TTC549 (cell line): Measurements from ENCODE around the gene ZNF697.
"Not testable (repeated sequence)": the region's sequence is repeated elsewhere in the genome, so short reads cannot be mapped to it uniquely, and the experiment has no call there.

ENCODE experiments used
- FAIRE-seq: peaks from 2 replicates; lab custom pipeline; 2012; peaks lifted over from hg19 to GRCh38; lab: Jason Lieb, UNC

Gene ZNF697

GRCh38 chr1:119602169-119602568 lies 45.9 kb downstream of the ZNF697 start:
- FAIRE-seq = no peak

- no peak for FAIRE-seq
Observed at GRCh38 chr1:119600976-119601375, 47.1 kb downstream of the ZNF697 start.

DNA sequence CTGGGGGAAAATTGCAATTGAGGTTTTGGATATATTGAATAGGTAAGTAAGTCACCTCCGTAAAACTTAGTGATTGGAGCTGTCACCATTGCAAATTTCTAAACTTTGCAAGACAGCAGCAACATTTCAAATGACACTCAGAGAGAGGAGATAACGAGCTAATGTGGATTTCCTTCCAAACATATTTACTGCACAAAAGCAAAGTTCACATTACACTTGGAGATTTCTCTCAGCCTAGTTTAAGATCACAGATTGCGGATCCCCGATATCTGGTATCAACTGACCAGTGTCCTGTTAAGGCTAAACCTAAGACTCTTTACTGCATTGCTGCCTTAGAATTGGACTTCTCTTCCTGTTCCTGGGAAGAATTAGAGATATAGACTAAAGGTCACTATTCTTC lies 47.5 kb downstream of the ZNF697 start:
- FAIRE-seq = no peak

DNA sequence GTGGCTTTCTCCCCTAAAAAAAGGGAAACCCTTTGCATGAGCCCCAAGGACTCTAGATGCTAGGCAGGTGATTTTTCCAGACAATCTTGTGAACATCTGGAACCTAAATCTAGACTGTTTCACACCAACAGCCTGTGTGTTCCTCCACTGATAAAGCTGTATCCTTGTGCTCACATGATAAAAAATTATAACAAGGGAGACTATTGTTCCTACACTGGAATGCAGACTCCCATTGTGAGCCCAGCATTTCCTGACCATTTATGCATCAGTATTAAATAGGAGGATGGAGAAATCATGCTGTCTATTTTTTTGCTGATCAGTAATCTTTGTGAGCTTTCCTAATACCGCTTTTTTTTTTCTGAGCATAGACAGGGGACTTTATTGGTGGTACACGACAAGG lies 52.5 kb downstream of the ZNF697 start:
- FAIRE-seq = no peak

DNA sequence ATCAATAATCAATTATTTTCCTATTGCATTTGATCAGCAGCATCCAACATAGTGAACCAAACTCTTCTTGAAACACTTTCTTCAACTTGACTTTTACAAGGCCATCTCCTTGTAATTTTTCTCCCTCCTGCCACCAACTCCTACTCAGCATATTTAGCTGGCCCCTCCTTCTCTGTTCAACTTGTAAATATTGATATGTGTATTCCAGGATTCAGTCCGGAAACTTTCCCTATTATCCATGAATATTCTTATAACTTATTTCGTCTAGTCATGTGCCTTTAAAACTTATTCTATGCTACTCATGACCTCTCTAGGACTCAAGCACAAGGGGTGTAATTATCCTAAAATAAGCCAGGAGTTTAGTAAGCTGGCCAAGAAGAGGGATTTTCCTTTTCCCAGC lies 52.9 kb downstream of the ZNF697 start:
- FAIRE-seq = no peak

- FAIRE-seq = no peak
Observed at GRCh38 chr1:119594376-119594775, 53.7 kb downstream of the ZNF697 start.

- FAIRE-seq = no peak
Observed at GRCh38 chr1:119593805-119594204, 54.3 kb downstream of the ZNF697 start.

DNA sequence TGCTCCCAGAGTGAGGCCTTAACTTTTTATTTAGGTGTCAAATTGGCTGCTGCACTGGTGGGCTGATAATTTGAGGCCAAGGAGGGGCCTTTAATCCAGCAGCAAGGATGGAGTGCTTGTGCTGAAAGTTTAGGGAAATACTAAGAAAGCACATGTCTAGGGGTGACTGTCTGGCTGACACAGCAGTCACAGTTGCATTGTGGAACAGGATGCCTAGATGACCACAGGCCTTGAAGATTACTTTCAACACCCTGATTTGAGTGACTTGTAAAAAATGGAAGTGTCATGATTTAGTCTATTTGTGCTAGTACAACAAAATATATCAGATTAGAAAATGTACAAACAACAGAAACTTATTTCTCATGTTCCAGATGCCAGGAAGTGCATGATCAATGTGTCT lies 57.7 kb downstream of the ZNF697 start:
- FAIRE-seq = no peak

GRCh38 chr1:119588621-119589020 lies 59.4 kb downstream of the ZNF697 start:
- no peak for FAIRE-seq

DNA sequence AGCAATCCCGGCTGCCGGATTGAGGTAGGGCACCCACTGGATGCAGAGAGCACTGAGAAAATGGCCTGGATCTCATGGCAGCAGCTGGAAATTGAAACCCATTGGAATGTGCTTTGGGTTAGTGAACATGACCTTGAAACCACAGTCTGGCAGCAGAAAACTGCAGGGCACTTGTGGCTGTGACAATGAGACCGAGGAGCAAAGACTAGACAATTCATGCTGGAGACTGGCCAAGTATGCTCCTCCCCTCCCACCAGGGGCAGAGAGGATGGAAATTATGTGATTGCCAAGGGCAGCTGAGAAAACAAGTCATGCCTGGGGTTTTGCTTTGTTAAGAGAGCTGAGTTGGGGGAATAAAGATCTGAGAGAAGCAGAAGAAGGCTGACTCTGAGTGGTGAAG lies 60.7 kb downstream of the ZNF697 start:
- FAIRE-seq = no peak

- FAIRE-seq = not testable (repeated sequence)
Observed at GRCh38 chr1:119585801-119586200, 62.3 kb downstream of the ZNF697 start.

- no peak for FAIRE-seq
Observed at GRCh38 chr1:119582801-119583200, 65.3 kb downstream of the ZNF697 start.

GRCh38 chr1:119581076-119581475 lies 67.0 kb downstream of the ZNF697 start:
- FAIRE-seq = not testable (repeated sequence)

GRCh38 chr1:119573886-119574285 lies 74.2 kb downstream of the ZNF697 start:
- FAIRE-seq = no peak

GRCh38 chr1:119569930-119570622 lies 78.0 kb downstream of the ZNF697 start:
- FAIRE-seq = not testable (repeated sequence)
